HepG2 (cell line): Measurements from ENCODE around the gene TSSK3. TPM values are rescaled to one million over a fixed set of nuclear protein-coding genes. Genes with fewer than 3 reads are reported as not detected.

Experiments used
- GATAD2A ChIP-seq: IDR thresholded peaks from 2 replicates; pipeline ENCODE4 v1.6.1; 2016
- HDAC6 ChIP-seq: fragments of 200-600 bp; sonication (generic); IDR thresholded peaks from 2 replicates; pipeline ENCODE4 v1.7.0; 2017; ENCODE audit warnings: mild to moderate bottlenecking, antibody characterized with exemption, low read length, low read depth
- MBD4 ChIP-seq: IDR thresholded peaks from 2 replicates; pipeline ENCODE4 v1.6.1; 2012; ENCODE audit warnings: low read length, inconsistent platforms, borderline replicate concordance
- MYC ChIP-seq: sonication (generic); formaldehyde crosslinking; IDR thresholded peaks from 2 replicates; pipeline ENCODE4 v1.9.0; 2021; ENCODE audit warnings: missing genetic modification reagents, borderline replicate concordance
- MZF1 ChIP-seq: sonication (generic); formaldehyde crosslinking; IDR thresholded peaks from 2 replicates; pipeline ENCODE4 v1.8.1; 2023; ENCODE audit warnings: mild to moderate bottlenecking, missing genetic modification reagents, borderline replicate concordance
- NFIC ChIP-seq: IDR thresholded peaks from 2 replicates; pipeline ENCODE4 v1.6.1; 2012; ENCODE audit warnings: mild to moderate bottlenecking, low read length, inconsistent platforms
- NFKBIZ ChIP-seq: IDR thresholded peaks from 2 replicates; pipeline ENCODE4 v1.6.1; 2018; ENCODE audit warnings: missing genetic modification reagents, missing compliant biosample characterization
- NFYC ChIP-seq: IDR thresholded peaks from 2 replicates; pipeline ENCODE4 v1.6.1; 2016; ENCODE audit warnings: missing genetic modification reagents, missing compliant biosample characterization
- NR2F6 ChIP-seq, 2 experiments: IDR thresholded peaks; 2 replicates each; pipeline ENCODE4 v1.6.1; 2016; ENCODE audit warnings: antibody characterized with exemption in 1 of 2, mild to moderate bottlenecking in 1 of 2
- PRMT3 ChIP-seq: sonication (generic); formaldehyde crosslinking; IDR thresholded peaks from 2 replicates; pipeline ENCODE4 v1.8.1; 2022; ENCODE audit warnings: low read depth, mild to moderate bottlenecking, moderate library complexity, missing genetic modification reagents, borderline replicate concordance
- SIX4 ChIP-seq: sonication (generic); formaldehyde crosslinking; IDR thresholded peaks from 2 replicates; pipeline ENCODE4 v1.4.0; 2020; ENCODE audit warnings: missing genetic modification reagents
- ZBTB3 ChIP-seq: sonication (generic); formaldehyde crosslinking; IDR thresholded peaks from 2 replicates; pipeline ENCODE4 v1.4.0; 2020; ENCODE audit warnings: low read depth, mild to moderate bottlenecking, moderate library complexity, missing genetic modification reagents, borderline replicate concordance
- ZBTB42 ChIP-seq: sonication (generic); formaldehyde crosslinking; IDR thresholded peaks from 2 replicates; pipeline ENCODE4 v1.5.0; 2020; ENCODE audit warnings: mild to moderate bottlenecking, missing genetic modification reagents
- ZFP37 ChIP-seq: sonication (generic); formaldehyde crosslinking; IDR thresholded peaks from 2 replicates; pipeline ENCODE4 v1.4.0; 2020; ENCODE audit warnings: missing genetic modification reagents, borderline replicate concordance
- ZFP82 ChIP-seq: sonication (generic); formaldehyde crosslinking; IDR thresholded peaks from 2 replicates; pipeline ENCODE4 v1.5.1; 2020; ENCODE audit warnings: mild to moderate bottlenecking, missing genetic modification reagents, borderline replicate concordance
- ZFP90 ChIP-seq: sonication (generic); formaldehyde crosslinking; IDR thresholded peaks from 2 replicates; pipeline ENCODE4 v1.8.0; 2022; ENCODE audit warnings: missing genetic modification reagents, mild to moderate bottlenecking, inconsistent platforms, borderline replicate concordance
- ZNF30 ChIP-seq: sonication (generic); formaldehyde crosslinking; IDR thresholded peaks from 2 replicates; pipeline ENCODE4 v1.5.0; 2020; ENCODE audit warnings: mild to moderate bottlenecking, missing genetic modification reagents
- ZNF557 ChIP-seq: sonication (generic); formaldehyde crosslinking; IDR thresholded peaks from 2 replicates; pipeline ENCODE4 v1.4.0; 2020; ENCODE audit warnings: missing genetic modification reagents
- ZNF607 ChIP-seq: sonication (generic); formaldehyde crosslinking; IDR thresholded peaks from 2 replicates; pipeline ENCODE4 v1.5.1; 2020; ENCODE audit warnings: missing genetic modification reagents, mild to moderate bottlenecking, borderline replicate concordance
- ZNF782 ChIP-seq: sonication (generic); formaldehyde crosslinking; IDR thresholded peaks from 2 replicates; pipeline ENCODE4 v1.4.0; 2020; ENCODE audit warnings: missing genetic modification reagents, mild to moderate bottlenecking, borderline replicate concordance
- ZNF850 ChIP-seq: sonication (generic); formaldehyde crosslinking; conservative IDR thresholded peaks from 2 replicates; pipeline ENCODE4 v1.9.0; 2021; ENCODE audit warnings: mild to moderate bottlenecking, missing genetic modification reagents
- polyA plus RNA-seq, 8 experiments: library from polyadenylated mRNA; depleted of rRNA in 3 of 8; stranded (reverse) in 7 of 8; unstranded in 1 of 8; fragments of >200 nt; fragmentation: Illumina TruSeq in 4 of 8; extraction: Trizol in 4 of 8; gene quantifications; 2 replicates each; pipeline versions ENCODE4 v1.2.1 to v1.2.3, GENCODE V29; 2011 to 2016; ENCODE audit warnings: low read depth in 4 of 8, missing spikeins in 1 of 8, mixed read lengths in 1 of 8; ENCODE audit not compliant: insufficient read depth in 1 of 8
- total RNA-seq, 5 experiments: library from RNA; depleted of rRNA; stranded (reverse); fragments of >200 nt; fragmentation: Illumina TruSeq; extraction: Trizol; gene quantifications; 2 replicates each; pipeline ENCODE4 v1.2.3, GENCODE V29; 2016; ENCODE audit warnings: low read depth in 1 of 5
- TF ChIP-seq, protein P1 (sequence below): sonication (generic); formaldehyde crosslinking; IDR thresholded peaks from 2 replicates; pipeline ENCODE4 v1.8.1; 2023; ENCODE audit warnings: mild to moderate bottlenecking, inconsistent platforms, moderate library complexity, missing genetic modification reagents, borderline replicate concordance
- TF ChIP-seq, protein P2 (sequence below): sonication (generic); formaldehyde crosslinking; IDR thresholded peaks from 2 replicates; pipeline ENCODE4 v1.5.0; 2020; ENCODE audit warnings: mild to moderate bottlenecking, low read depth, missing genetic modification reagents, borderline replicate concordance
- TF ChIP-seq, protein P3 (sequence below): sonication (generic); formaldehyde crosslinking; IDR thresholded peaks from 2 replicates; pipeline ENCODE4 v1.4.0; 2020; ENCODE audit warnings: missing genetic modification reagents, borderline replicate concordance
- TF ChIP-seq, protein P4 (sequence below): sonication (generic); formaldehyde crosslinking; IDR thresholded peaks from 2 replicates; pipeline ENCODE4 v1.4.0; 2020; ENCODE audit warnings: missing genetic modification reagents

Gene TSSK3
- total and polyA plus RNA-seq, 2 of the 13 experiments (the other 11 are each of a cell fraction or from before 2014, with no cell fraction given) = 1.0 to 1.1 TPM

DNA sequence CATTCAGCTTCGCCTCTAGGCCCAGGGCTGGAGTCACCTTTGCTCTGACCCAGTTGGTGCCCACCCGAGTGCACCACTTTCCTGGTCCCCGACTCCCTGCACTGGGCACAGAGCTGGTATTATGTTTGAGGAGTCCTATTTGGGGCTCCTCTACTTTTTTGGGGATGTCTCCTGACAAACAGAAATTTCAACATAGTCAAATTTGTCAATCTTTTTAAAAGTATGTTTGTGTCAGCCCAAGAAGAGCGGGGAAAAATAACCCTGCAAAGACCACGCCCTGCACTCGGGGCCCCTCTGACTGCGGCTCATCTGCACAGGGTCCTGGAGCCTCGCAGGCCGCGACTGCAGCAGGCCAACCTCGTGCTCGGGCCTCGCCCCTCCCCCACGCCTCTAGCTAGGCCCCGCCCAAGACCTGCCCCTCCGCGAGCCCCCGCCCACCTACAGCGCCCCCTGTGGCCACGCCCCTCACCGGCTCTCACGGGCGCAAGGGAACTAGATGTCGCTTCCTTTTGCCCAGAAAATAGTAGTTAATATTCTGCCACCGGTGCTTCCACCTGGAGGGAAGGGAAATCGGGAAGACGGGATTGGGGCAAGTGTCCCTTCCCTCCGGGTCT is 11.4 kb upstream of the TSSK3 start (continued):
- no peak for TF ChIP-seq MZF1
- TF ChIP-seq MYC (CRISPR knock-in tag) = peak; percentile 82
- TF ChIP-seq ZNF30 (CRISPR knock-in tag) = no peak
- no peak for TF ChIP-seq HDAC6
- TF ChIP-seq PRMT3 (CRISPR knock-in tag) = peak; percentile 24; the same call in 1 of the 2 replicates
- TF ChIP-seq ZNF850 (CRISPR knock-in tag) = no peak
- TF ChIP-seq GATAD2A (CRISPR knock-in tag) = peak; percentile 41; the same call in 1 of the 2 replicates
- TF ChIP-seq NR2F6 (IDR thresholded peaks at IDR 0.05) = no peak
- peak; percentile 59 for TF ChIP-seq NR2F6 (CRISPR knock-in tag; IDR thresholded peaks at IDR 0.05)
- peak; percentile 61 for TF ChIP-seq NFKBIZ
- 0 out of 2 replicates have a peak, but pooled peaks have one; percentile 51 for TF ChIP-seq ZBTB3 (CRISPR knock-in tag)
- no peak for TF ChIP-seq NFIC
- no peak for TF ChIP-seq MBD4
- 0 out of 2 replicates have a peak, but pooled peaks have one; percentile 53 for TF ChIP-seq ZBTB42 (CRISPR knock-in tag)
- no peak for TF ChIP-seq ZFP82
- 0 out of 2 replicates have a peak, but pooled peaks have one; percentile 71 for TF ChIP-seq ZNF607
- TF ChIP-seq ZFP90 (CRISPR knock-in tag) = 0 out of 2 replicates have a peak, but pooled peaks have one; percentile 39
- TF ChIP-seq, protein P1, sequence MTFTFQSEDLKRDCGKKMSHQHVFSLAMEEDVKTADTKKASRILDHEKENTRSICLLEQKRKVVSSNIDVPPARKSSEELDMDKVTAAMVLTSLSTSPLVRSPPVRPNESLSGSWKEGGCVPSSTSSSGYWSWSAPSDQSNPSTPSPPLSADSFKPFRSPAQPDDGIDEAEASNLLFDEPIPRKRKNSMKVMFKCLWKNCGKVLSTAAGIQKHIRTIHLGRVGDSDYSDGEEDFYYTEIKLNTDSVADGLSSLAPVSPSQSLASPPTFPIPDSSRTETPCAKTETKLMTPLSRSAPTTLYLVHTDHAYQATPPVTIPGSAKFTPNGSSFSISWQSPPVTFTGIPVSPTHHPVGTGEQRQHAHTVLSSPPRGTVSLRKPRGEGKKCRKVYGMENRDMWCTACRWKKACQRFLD (CRISPR knock-in tag) = 0 out of 2 replicates have a peak, but pooled peaks have one; percentile 10
- TF ChIP-seq ZFP37 (CRISPR knock-in tag) = peak; percentile 84; the same call in 1 of the 2 replicates
- TF ChIP-seq, protein P2, sequence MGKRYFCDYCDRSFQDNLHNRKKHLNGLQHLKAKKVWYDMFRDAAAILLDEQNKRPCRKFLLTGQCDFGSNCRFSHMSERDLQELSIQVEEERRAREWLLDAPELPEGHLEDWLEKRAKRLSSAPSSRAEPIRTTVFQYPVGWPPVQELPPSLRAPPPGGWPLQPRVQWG (CRISPR knock-in tag) = no peak
- peak; percentile 63; the same call in 1 of the 2 replicates for TF ChIP-seq SIX4 (CRISPR knock-in tag)
- TF ChIP-seq, protein P3, sequence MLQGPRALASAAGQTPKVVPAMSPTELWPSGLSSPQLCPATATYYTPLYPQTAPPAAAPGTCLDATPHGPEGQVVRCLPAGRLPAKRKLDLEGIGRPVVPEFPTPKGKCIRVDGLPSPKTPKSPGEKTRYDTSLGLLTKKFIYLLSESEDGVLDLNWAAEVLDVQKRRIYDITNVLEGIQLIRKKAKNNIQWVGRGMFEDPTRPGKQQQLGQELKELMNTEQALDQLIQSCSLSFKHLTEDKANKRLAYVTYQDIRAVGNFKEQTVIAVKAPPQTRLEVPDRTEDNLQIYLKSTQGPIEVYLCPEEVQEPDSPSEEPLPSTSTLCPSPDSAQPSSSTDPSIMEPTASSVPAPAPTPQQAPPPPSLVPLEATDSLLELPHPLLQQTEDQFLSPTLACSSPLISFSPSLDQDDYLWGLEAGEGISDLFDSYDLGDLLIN (CRISPR knock-in tag) = peak; percentile 56; the same call in 1 of the 2 replicates
- TF ChIP-seq ZNF782 = no peak
- TF ChIP-seq, protein P4, sequence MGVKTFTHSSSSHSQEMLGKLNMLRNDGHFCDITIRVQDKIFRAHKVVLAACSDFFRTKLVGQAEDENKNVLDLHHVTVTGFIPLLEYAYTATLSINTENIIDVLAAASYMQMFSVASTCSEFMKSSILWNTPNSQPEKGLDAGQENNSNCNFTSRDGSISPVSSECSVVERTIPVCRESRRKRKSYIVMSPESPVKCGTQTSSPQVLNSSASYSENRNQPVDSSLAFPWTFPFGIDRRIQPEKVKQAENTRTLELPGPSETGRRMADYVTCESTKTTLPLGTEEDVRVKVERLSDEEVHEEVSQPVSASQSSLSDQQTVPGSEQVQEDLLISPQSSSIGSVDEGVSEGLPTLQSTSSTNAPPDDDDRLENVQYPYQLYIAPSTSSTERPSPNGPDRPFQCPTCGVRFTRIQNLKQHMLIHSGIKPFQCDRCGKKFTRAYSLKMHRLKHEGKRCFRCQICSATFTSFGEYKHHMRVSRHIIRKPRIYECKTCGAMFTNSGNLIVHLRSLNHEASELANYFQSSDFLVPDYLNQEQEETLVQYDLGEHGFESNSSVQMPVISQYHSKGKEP (CRISPR knock-in tag) = peak; percentile 83; the same call in 1 of the 2 replicates
- TF ChIP-seq NFYC (CRISPR knock-in tag) = peak; percentile 14; the same call in 1 of the 2 replicates
- TF ChIP-seq ZNF557 = peak; percentile 76; the same call in 1 of the 2 replicates
